NCI-H69 (cell line): ENCODE data around the gene TPCN1.
A peak's percentile ranks its signal among the peaks of the same experiment; 100 is the strongest.

Experiments
- DNase-seq: peaks from one replicate; lab custom pipeline; 2025; lab: John Stamatoyannopoulos, UW

Gene TPCN1

GRCh38 chr12:113286712-113287111 is 65.4 kb downstream of the TPCN1 start:
- DNase-seq = no peak

GRCh38 chr12:113287146-113287898 is 66.1 kb downstream of the TPCN1 start:
- no peak for DNase-seq

GRCh38 chr12:113287899-113288282 is 66.6 kb downstream of the TPCN1 start:
- no peak for DNase-seq

- no peak for DNase-seq
Measured at GRCh38 chr12:113289361-113289760, 68.1 kb downstream of the TPCN1 start.

GRCh38 chr12:113290506-113290905 is 69.2 kb downstream of the TPCN1 start:
- DNase-seq = no peak

- DNase-seq = no peak
Measured at GRCh38 chr12:113291586-113291985, 70.3 kb downstream of the TPCN1 start.

- no peak for DNase-seq
Measured at GRCh38 chr12:113292091-113292490, 70.8 kb downstream of the TPCN1 start.

GRCh38 chr12:113292547-113292946 is 71.3 kb downstream of the TPCN1 start:
- no peak for DNase-seq

- DNase-seq = no peak
Measured at GRCh38 chr12:113293100-113293499, 71.8 kb downstream of the TPCN1 start.

GRCh38 chr12:113295886-113296556 is 74.8 kb downstream of the TPCN1 start:
- no peak for DNase-seq

GRCh38 chr12:113296557-113297213 is 75.4 kb downstream of the TPCN1 start:
- DNase-seq = no peak

GRCh38 chr12:113297214-113297587 is 75.9 kb downstream of the TPCN1 start:
- DNase-seq = no peak

- DNase-seq = peak; percentile 51
Measured at GRCh38 chr12:113297621-113298471, 76.6 kb downstream of the TPCN1 start.

- no peak for DNase-seq
Measured at GRCh38 chr12:113298472-113298817, 77.2 kb downstream of the TPCN1 start.

GRCh38 chr12:113298861-113299545 is 77.7 kb downstream of the TPCN1 start:
- DNase-seq = peak; percentile 35

GRCh38 chr12:113299619-113300237 is 78.5 kb downstream of the TPCN1 start:
- peak; percentile 59 for DNase-seq

GRCh38 chr12:113301811-113302210 is 80.5 kb downstream of the TPCN1 start:
- DNase-seq = no peak

GRCh38 chr12:113302466-113302865 is 81.2 kb downstream of the TPCN1 start:
- DNase-seq = no peak

GRCh38 chr12:113302886-113303640 is 81.8 kb downstream of the TPCN1 start:
- peak; percentile 97 for DNase-seq

GRCh38 chr12:113305281-113305856 is 84.1 kb downstream of the TPCN1 start:
- DNase-seq = peak; percentile 96
